ENCODE measurements around the gene HLF. TPM values are rescaled to one million over a fixed set of nuclear protein-coding genes. Genes with fewer than 3 reads are reported as not detected.

HLF gene
- total RNA-seq, 5 donors from 2014 or later (not counting 1 experiment from before 2014, with no cell fraction given): 0.55 to 5.2 (median 2.5) TPM

DNA sequence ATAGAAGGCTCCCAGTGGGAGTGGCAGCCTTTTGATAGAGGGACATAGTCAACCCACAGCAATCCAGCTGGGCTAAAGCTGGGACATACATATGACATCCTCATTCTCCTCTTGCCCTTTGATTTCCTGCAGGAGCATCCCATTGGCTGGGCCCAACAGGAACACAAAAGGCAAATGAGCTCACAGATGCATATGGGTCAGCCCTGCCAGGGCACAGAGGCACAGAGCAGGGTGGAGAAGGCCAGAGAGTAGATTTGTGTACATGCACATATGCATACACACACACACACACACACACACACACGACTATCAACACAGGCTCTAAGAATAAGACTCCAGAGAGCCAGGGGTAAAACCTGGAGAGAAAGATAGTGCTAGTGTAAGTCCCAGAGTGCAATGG is 98.3 kb downstream of the HLF start:
- Mint-ChIP-seq H3K9me3 (peaks cover 9 to 13% (median 11%) of the 10 kb centered on the region in 3 donors), H3K4me1 (no peaks in the 10 kb centered on the region), H3K36me3 (peaks cover 6% of the 10 kb centered on the region), H3K4me3 (no peak overlapping the region), H3K27me3 (peaks cover 8 to 10% of the 10 kb centered on the region in 2 donors), H3K27ac (no peak overlapping the region)
- no peak overlapping the region for H3K27ac ChIP-seq (ENCODE audit: low read length)
- no peak for DNase-seq
- H3K9me3 ChIP-seq: no peaks in the 10 kb centered on the region
- H3K4me3 ChIP-seq (ENCODE audit: control insufficient read depth in 1 of 2, extremely low read depth in 1 of 2, low read length in 1 of 2): no peak overlapping the region
- CTCF ChIA-PET: interaction anchor here (0.7 to 1.0 kb wide), 2 partner anchors 9 kb away, joined by 3 read pairs; no protein-coding TSS in a partner anchor
- peaks cover 0 to 4% of the 10 kb centered on the region in 2 experiments for H3K27me3 ChIP-seq (replicated peaks in 1 of 2; ENCODE audit: control insufficient read depth in 2 of 2, extremely low read depth in 1 of 2, insufficient read depth in 2 of 2, low read length in 1 of 2)
- WGBS (ENCODE audit: insufficient coverage): no CpG with 5 or more reads among the region's 1 CpG
- POLR2A ChIA-PET: interaction anchor here in 1 of 2 donors (0.6 kb wide), 1 partner anchor 358 kb away, joined by 3 read pairs; no protein-coding TSS in a partner anchor
- no peaks in the 10 kb centered on the region for H3K36me3 ChIP-seq (ENCODE audit: control insufficient read depth in 2 of 2, extremely low read depth in 1 of 2, insufficient read depth in 1 of 2, low read length in 1 of 2)
- no peak for ATAC-seq (replicated peaks in 1 of 4)
- H3K4me1 ChIP-seq (ENCODE audit: control insufficient read depth in 1 of 2, extremely low read depth in 1 of 2, insufficient read depth in 2 of 2, low read length in 2 of 2): no peaks in the 10 kb centered on the region

DNA sequence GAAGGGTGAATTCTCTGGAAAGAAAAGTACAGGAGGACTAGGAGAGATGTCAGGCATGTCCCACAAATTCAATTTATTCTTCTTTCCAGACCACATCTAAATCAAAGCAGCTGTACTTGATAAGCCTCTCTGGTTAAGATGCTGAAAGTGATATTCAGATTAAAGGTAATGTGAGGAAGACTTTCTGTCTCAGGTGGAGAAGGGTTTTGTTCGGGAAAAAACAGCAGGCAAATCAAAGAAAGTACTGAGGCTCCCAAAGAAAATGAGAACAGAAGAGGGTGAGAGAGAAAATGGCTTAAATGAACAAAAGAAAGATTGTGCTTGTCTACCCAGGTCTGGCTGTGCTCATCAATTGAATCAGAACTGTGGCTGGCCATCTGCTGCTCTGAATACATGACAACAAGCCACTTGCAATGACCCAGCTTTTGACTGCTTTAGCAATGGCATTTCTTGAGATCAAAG is 101.3 kb downstream of the HLF start:
- CTCF ChIA-PET: interaction anchor here in 1 of 2 donors (1.1 kb wide), 1 partner anchor 11 kb away, joined by 3 read pairs; no protein-coding TSS in a partner anchor
- H3K4me1 Mint-ChIP-seq: peaks cover 3 to 5% (median 4%) of the 10 kb centered on the region in 3 donors
- H3K36me3 ChIP-seq (ENCODE audit: control insufficient read depth in 2 of 2, extremely low read depth in 1 of 2, insufficient read depth in 1 of 2, low read length in 1 of 2): no peaks in the 10 kb centered on the region
- ATAC-seq (replicated peaks in 1 of 4) (no peak), DNase-seq (no peak)
- POLR2A ChIA-PET: no interaction called here
- WGBS (ENCODE audit: insufficient coverage): 75% methylated on average over 1 of the region's 1 CpG
- H3K36me3 Mint-ChIP-seq: peaks cover 3% of the 10 kb centered on the region
- no peaks in the 10 kb centered on the region for H3K4me1 ChIP-seq (ENCODE audit: control insufficient read depth in 1 of 2, extremely low read depth in 1 of 2, insufficient read depth in 2 of 2, low read length in 2 of 2)
- no peak overlapping the region for H3K4me3 ChIP-seq (ENCODE audit: control insufficient read depth in 1 of 2, extremely low read depth in 1 of 2, low read length in 1 of 2)
- peaks cover 4 to 6% (median 4%) of the 10 kb centered on the region in 3 donors for H3K9me3 Mint-ChIP-seq
- H3K9me3 ChIP-seq: no peaks in the 10 kb centered on the region
- H3K27ac ChIP-seq (ENCODE audit: low read length): no peak overlapping the region
- no peaks in the 10 kb centered on the region for H3K27me3 ChIP-seq (replicated peaks in 1 of 2; ENCODE audit: control insufficient read depth in 2 of 2, extremely low read depth in 1 of 2, insufficient read depth in 2 of 2, low read length in 1 of 2)
- H3K27me3 Mint-ChIP-seq: peaks cover 3 to 7% of the 10 kb centered on the region in 2 donors
- no peak overlapping the region for H3K4me3 Mint-ChIP-seq
- H3K27ac Mint-ChIP-seq: no peak overlapping the region

DNA sequence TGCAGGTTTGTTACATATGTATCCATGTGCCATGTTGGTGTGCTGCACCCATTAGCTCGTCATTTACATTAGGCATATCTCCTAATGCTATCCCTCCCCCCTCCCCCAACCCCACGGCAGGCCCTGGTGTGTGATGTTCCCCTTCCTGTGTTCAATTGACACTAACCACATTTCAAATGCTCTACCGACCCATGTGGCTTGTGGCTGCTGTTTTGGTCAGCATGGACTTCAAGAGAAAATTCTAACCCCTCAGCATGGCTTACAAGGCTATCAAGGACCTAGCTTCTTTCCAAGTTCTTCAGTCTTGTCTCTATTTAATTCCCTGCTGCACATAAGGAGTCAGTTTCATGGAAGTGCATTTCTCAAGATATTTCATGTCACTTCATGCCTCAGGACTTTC is 103.9 kb downstream of the HLF start:
- H3K4me1 Mint-ChIP-seq: peaks cover 3 to 5% (median 4%) of the 10 kb centered on the region in 3 donors
- CTCF ChIA-PET: no interaction called here

More for the DNA sequence above, 103.9 kb downstream of the HLF start:
- Mint-ChIP-seq H3K27ac (no peak overlapping the region), H3K9me3 (peaks cover 5 to 7% (median 7%) of the 10 kb centered on the region in 3 donors), H3K36me3 (peaks cover 4% of the 10 kb centered on the region), H3K4me3 (no peak overlapping the region), H3K27me3 (peaks cover under 1 to 3% of the 10 kb centered on the region in 2 donors)
- Histone ChIP-seq H3K36me3 (ENCODE audit: control insufficient read depth in 2 of 2, extremely low read depth in 1 of 2, insufficient read depth in 1 of 2, low read length in 1 of 2) (no peaks in the 10 kb centered on the region), H3K4me1 (ENCODE audit: control insufficient read depth in 1 of 2, extremely low read depth in 1 of 2, insufficient read depth in 2 of 2, low read length in 2 of 2) (no peaks in the 10 kb centered on the region), H3K9me3 (no peaks in the 10 kb centered on the region), H3K27me3 (replicated peaks in 1 of 2; ENCODE audit: control insufficient read depth in 2 of 2, extremely low read depth in 1 of 2, insufficient read depth in 2 of 2, low read length in 1 of 2) (peaks cover 0 to 4% of the 10 kb centered on the region in 2 experiments), H3K27ac (ENCODE audit: low read length) (no peak overlapping the region), H3K4me3 (ENCODE audit: control insufficient read depth in 1 of 2, extremely low read depth in 1 of 2, low read length in 1 of 2) (no peak overlapping the region)
- POLR2A ChIA-PET: no interaction called here
- 4% methylated on average over 3 of the region's 3 CpGs for WGBS (ENCODE audit: insufficient coverage)
- DNase-seq (no peak), ATAC-seq (replicated peaks in 1 of 4) (no peak)

Other genes with a start within 250 kb of the HLF start
- gene MMD, start 156.9 kb downstream of the HLF start, total RNA-seq: 10 to 100 TPM; 12.8 to 26.3 (median 17.5) TPM
- not detected for gene SMIM36, start 246.5 kb downstream of the HLF start, total RNA-seq